ENCODE measurements around the gene ETS1. TPM values are rescaled to one million over a fixed set of nuclear protein-coding genes. Genes with fewer than 3 reads are reported as not detected.
A peak's percentile ranks its signal among the peaks of the same experiment; 100 is the strongest.

ETS1 gene
- total RNA-seq, 4 donors from 2014 or later: 21.9 to 78.4 (median 31.3) TPM

- Histone ChIP-seq H3K27ac (peak overlapping the region; percentile 38 to 88 (median 70)), H3K4me1 (peaks cover 0 to 43% (median 20%) of the 10 kb centered on the region in 4 donors), H3K4me3 (no peak overlapping the region), H3K36me3 (peaks cover 0 to 38% (median 0%) of the 10 kb centered on the region in 3 donors), H3K9me3 (no peaks in the 10 kb centered on the region), H3K27me3 (no peaks in the 10 kb centered on the region)
- no peak for DNase-seq
- TF ChIP-seq POLR2A (IDR thresholded peaks at IDR 0.05) (no peak), CTCF (IDR thresholded peaks at IDR 0.05) (no peak)
Observed at GRCh38 chr11:128463371-128463829, 124.0 kb downstream of the ETS1 start.

GRCh38 chr11:128462922-128463321 is 124.4 kb downstream of the ETS1 start:
- H3K36me3 ChIP-seq: peaks cover 0 to 41% (median 0%) of the 10 kb centered on the region in 3 donors

GRCh38 chr11:128462189-128462588 is 125.2 kb downstream of the ETS1 start:
- Histone ChIP-seq H3K4me1 (peaks cover 0 to 31% (median 10%) of the 10 kb centered on the region in 4 donors), H3K4me3 (no peak overlapping the region), H3K27me3 (no peaks in the 10 kb centered on the region), H3K9me3 (no peaks in the 10 kb centered on the region), H3K36me3 (peaks cover 0 to 48% (median 0%) of the 10 kb centered on the region in 3 donors), H3K27ac (peak overlapping the region in 1 of 4 donors; percentile 88)
- no peak for DNase-seq
- TF ChIP-seq POLR2A (IDR thresholded peaks at IDR 0.05): no peak

More at GRCh38 chr11:128462922-128463321, 124.4 kb downstream of the ETS1 start:
- H3K27ac ChIP-seq: peak overlapping the region; percentile 38 to 88 (median 70)
- no peaks in the 10 kb centered on the region for H3K27me3 ChIP-seq
- no peak for DNase-seq
- no peak overlapping the region for H3K4me3 ChIP-seq
- peaks cover 0 to 39% (median 15%) of the 10 kb centered on the region in 4 donors for H3K4me1 ChIP-seq
- TF ChIP-seq CTCF (IDR thresholded peaks at IDR 0.05) (no peak), POLR2A (IDR thresholded peaks at IDR 0.05) (no peak)
- no peaks in the 10 kb centered on the region for H3K9me3 ChIP-seq

- no peak for DNase-seq
- Histone ChIP-seq H3K9me3 (no peaks in the 10 kb centered on the region), H3K36me3 (peaks cover 0 to 39% (median 0%) of the 10 kb centered on the region in 3 donors), H3K4me3 (no peak overlapping the region), H3K4me1 (peaks cover 0 to 11% (median 5%) of the 10 kb centered on the region in 4 donors), H3K27ac (peak overlapping the region in 1 of 4 donors; percentile 15), H3K27me3 (no peaks in the 10 kb centered on the region)
- no peak for TF ChIP-seq POLR2A (IDR thresholded peaks at IDR 0.05)
- no peak for TF ChIP-seq CTCF (IDR thresholded peaks at IDR 0.05)
Observed at GRCh38 chr11:128458321-128458720, 129.0 kb downstream of the ETS1 start.

- Histone ChIP-seq H3K27me3 (no peaks in the 10 kb centered on the region), H3K36me3 (peaks cover 0 to 35% (median 0%) of the 10 kb centered on the region in 3 donors), H3K4me3 (no peak overlapping the region), H3K27ac (peak overlapping the region in 2 of 4 donors; percentile 2 to 15), H3K4me1 (peaks cover 0 to 11% (median 2%) of the 10 kb centered on the region in 4 donors), H3K9me3 (no peaks in the 10 kb centered on the region)
- no peak for TF ChIP-seq CTCF (IDR thresholded peaks at IDR 0.05)
- TF ChIP-seq POLR2A (IDR thresholded peaks at IDR 0.05): no peak
- DNase-seq: no peak
Observed at GRCh38 chr11:128457874-128458273, 129.5 kb downstream of the ETS1 start.

- Histone ChIP-seq H3K9me3 (no peaks in the 10 kb centered on the region), H3K36me3 (peaks cover 0 to 23% (median 0%) of the 10 kb centered on the region in 3 donors), H3K4me1 (peaks cover 0 to 15% (median 2%) of the 10 kb centered on the region in 4 donors), H3K27me3 (no peaks in the 10 kb centered on the region), H3K4me3 (no peak overlapping the region), H3K27ac (peak overlapping the region in 2 of 4 donors; percentile 10 to 23)
- DNase-seq: no peak
- TF ChIP-seq CTCF (IDR thresholded peaks at IDR 0.05) (no peak), POLR2A (IDR thresholded peaks at IDR 0.05) (no peak)
Observed at GRCh38 chr11:128456566-128457268, 130.6 kb downstream of the ETS1 start.

Data from Peyer's patch (tissue), 4 donors.